Progenitor cell of endocrine pancreas (in vitro differentiated cells): ENCODE results near the gene FAM216B. TPM values are rescaled to one million over a fixed set of nuclear protein-coding genes. Genes with fewer than 3 reads are reported as not detected.

Experiments
- DNase-seq: peaks from one replicate; pipeline ENCODE4 v3.0.0; 2021; ENCODE audit warnings: low spot score; ENCODE audit not compliant: unreplicated experiment
- H3K27ac Mint-ChIP-seq: 2 replicates; pipeline ENCODE4 v1.8.0; 2021; ENCODE audit warnings: mild to moderate bottlenecking, moderate library complexity, mixed read lengths
- H3K27me3 Mint-ChIP-seq: 2 replicates; pipeline ENCODE4 v1.8.0; 2021; ENCODE audit warnings: mixed read lengths
- H3K36me3 Mint-ChIP-seq: 2 replicates; pipeline ENCODE4 v1.8.0; 2022; ENCODE audit warnings: mixed read lengths; ENCODE audit not compliant: insufficient read depth
- H3K4me1 Mint-ChIP-seq: 2 replicates; pipeline ENCODE4 v1.8.0; 2021; ENCODE audit warnings: low read depth, mixed read lengths
- H3K4me3 Mint-ChIP-seq: 2 replicates; pipeline ENCODE4 v1.8.0; 2021; ENCODE audit warnings: low read depth, mild to moderate bottlenecking, moderate library complexity, mixed read lengths
- H3K9me3 Mint-ChIP-seq: 2 replicates; pipeline ENCODE4 v1.8.0; 2021; ENCODE audit warnings: low read depth, mixed read lengths
- total RNA-seq: library from RNA; stranded (reverse); gene quantifications from 2 replicates; pipeline ENCODE4 v1.2.1, GENCODE V29; 2021
- TF ChIP-seq, protein P1 (sequence below): fragments of 200-600 bp; sonication (generic); IDR thresholded peaks from one replicate; pipeline ENCODE4 v1.5.0; 2021; ENCODE audit warnings: antibody characterized with exemption, mild to moderate bottlenecking; ENCODE audit not compliant: unreplicated experiment

The FAM216B gene
- total RNA-seq, 1 donor from 2014 or later: not detected

DNA sequence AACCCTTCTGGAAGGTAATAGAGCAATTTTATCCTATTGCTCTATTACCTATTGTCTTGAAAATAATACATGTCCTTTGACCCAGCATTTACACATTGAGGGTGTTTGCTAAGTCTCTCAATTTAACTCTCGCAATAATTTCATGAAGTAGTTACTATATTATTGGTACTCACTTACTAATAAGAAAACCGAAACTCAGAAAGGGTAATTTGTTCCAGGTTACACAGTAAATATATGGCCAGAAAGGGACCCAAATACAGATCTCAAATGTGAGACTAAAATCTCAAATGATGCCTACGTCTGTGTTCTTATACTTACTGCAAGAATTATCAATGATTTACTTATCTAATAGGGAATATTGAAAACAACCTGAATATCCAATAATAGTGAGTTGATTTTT, 29.7 kb upstream of the FAM216B start:
- TF ChIP-seq, protein P1, sequence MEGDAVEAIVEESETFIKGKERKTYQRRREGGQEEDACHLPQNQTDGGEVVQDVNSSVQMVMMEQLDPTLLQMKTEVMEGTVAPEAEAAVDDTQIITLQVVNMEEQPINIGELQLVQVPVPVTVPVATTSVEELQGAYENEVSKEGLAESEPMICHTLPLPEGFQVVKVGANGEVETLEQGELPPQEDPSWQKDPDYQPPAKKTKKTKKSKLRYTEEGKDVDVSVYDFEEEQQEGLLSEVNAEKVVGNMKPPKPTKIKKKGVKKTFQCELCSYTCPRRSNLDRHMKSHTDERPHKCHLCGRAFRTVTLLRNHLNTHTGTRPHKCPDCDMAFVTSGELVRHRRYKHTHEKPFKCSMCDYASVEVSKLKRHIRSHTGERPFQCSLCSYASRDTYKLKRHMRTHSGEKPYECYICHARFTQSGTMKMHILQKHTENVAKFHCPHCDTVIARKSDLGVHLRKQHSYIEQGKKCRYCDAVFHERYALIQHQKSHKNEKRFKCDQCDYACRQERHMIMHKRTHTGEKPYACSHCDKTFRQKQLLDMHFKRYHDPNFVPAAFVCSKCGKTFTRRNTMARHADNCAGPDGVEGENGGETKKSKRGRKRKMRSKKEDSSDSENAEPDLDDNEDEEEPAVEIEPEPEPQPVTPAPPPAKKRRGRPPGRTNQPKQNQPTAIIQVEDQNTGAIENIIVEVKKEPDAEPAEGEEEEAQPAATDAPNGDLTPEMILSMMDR: no peak
- H3K9me3 Mint-ChIP-seq: no peaks in the 10 kb centered on the region
- H3K27ac Mint-ChIP-seq: no peak overlapping the region
- H3K36me3 Mint-ChIP-seq: no peaks in the 10 kb centered on the region
- peaks cover 3% of the 10 kb centered on the region for H3K4me1 Mint-ChIP-seq
- DNase-seq: no peak
- H3K27me3 Mint-ChIP-seq: peaks cover 36% of the 10 kb centered on the region
- no peak overlapping the region for H3K4me3 Mint-ChIP-seq

DNA sequence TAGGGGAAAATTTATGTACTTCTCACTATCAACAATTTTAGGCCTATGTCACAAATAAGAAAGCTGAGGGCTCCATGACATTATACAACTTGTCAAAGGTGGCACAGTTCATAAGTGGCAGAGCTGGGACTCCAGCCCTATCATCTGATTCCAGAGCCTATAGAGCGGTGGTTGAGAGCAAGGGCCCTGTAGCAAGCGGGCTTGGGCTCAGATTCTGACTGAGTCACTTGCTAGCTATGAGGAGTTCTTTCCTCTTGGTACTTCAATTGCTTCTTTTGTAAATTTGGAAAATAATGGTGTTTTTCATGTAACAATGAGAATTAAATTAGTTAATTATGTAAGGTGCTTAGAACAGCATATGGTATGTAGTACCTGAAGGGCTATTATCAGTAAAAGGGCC, 28.7 kb upstream of the FAM216B start:
- no peak overlapping the region for H3K4me3 Mint-ChIP-seq
- H3K4me1 Mint-ChIP-seq: peaks cover 4% of the 10 kb centered on the region
- no peak for DNase-seq
- H3K27me3 Mint-ChIP-seq: peaks cover 42% of the 10 kb centered on the region
- peaks cover 2% of the 10 kb centered on the region for H3K36me3 Mint-ChIP-seq
- H3K27ac Mint-ChIP-seq: no peak overlapping the region
- TF ChIP-seq, protein P1: no peak
- peaks cover 6% of the 10 kb centered on the region for H3K9me3 Mint-ChIP-seq

DNA sequence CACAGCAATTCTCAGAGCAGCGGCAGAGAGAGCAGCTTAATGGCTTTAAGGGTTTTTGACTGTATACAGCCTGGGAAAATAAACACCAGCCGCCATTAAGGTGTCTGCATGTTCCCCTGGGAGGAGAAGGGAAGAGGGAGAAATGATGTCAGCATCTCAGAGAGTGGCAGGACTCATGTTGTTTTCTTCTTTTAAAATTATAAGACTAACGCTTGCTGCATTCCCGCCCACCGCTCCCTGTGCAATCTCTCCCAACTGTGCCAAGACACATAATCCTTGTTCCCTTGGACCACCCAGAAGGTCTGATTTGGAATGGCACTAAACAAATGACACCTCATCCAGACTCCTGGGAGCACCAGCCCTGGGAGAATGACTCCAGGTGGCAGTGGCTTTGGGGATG, 27.7 kb upstream of the FAM216B start:
- H3K9me3 Mint-ChIP-seq: peaks cover 7% of the 10 kb centered on the region
- TF ChIP-seq, protein P1: no peak
- H3K27me3 Mint-ChIP-seq: peaks cover 41% of the 10 kb centered on the region
- no peak overlapping the region for H3K27ac Mint-ChIP-seq
- H3K4me1 Mint-ChIP-seq: peaks cover 7% of the 10 kb centered on the region
- H3K4me3 Mint-ChIP-seq: no peak overlapping the region
- H3K36me3 Mint-ChIP-seq: peaks cover 2% of the 10 kb centered on the region
- DNase-seq: no peak

DNA sequence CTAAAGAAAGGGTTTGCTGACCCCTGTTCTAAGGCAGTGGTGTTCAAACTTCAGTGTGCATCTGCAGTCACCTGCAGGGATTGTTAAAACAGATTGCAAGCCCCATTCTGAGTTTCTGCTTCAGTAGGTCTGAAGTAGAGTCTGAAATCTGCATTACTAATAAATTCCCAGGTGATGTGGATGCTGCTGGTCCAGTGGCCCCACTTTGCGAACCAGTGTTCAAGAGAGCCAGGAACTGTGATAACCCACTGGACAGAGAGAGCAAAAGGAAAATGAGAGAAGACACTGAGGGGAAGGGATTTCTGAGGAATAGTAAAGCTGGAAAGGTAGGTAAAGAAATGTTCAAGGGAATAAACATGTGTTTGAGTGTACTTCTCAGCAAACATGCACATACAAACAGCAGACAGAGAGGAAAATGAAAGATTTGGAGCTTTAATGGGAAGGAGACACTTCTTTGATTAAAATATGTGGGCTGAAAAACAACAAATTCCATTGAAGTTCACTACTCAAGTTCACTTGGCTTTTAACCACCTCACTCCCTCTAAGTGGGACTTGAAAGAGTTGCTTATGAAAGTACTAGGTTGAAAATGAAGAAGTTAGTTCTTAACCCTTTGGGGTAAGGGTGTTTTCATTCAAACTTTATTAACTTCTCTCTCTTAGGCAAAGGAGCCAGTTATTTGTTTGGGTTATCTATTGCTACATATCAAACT, 26.4 kb upstream of the FAM216B start:
- no peak for DNase-seq

DNA sequence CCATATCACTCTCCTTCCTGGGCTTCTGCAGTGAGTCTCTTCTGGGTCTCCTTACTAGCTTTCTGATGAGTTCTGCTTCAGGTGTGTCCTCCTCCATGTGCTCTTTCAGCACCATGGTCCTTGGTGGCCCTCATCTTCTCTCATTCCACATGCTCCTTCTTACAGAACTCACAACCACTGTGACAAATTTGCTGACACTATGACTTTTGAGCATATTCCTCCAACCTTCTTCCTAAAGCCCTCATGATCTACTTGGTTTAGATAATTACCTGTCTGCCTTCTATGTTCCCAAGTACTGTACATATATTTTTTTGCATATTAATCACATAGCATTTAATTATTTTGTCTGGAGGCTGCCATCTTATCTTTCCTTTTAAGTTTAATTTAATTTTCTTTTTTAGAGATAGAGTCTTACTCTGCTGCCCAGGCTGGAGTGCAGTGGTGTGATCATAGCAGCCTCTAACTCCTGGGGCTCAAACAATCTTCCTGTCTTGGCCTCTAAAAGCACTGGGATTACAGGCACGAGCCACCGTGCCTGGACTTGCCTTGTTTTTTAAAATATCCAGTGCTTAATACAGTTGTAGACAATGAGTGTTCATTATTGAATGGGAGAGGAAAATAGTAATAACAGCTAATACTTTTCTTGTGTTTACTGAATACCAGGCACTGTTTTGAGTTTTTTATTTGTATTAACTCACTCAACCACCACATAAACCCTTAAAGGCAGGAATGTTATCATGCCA, 23.5 kb upstream of the FAM216B start:
- H3K4me1 Mint-ChIP-seq: peaks cover 15% of the 10 kb centered on the region
- no peak overlapping the region for H3K27ac Mint-ChIP-seq
- peaks cover 25% of the 10 kb centered on the region for H3K27me3 Mint-ChIP-seq
- H3K4me3 Mint-ChIP-seq: no peak overlapping the region
- TF ChIP-seq, protein P1: no peak
- DNase-seq: no peak
- H3K36me3 Mint-ChIP-seq: peaks cover 2% of the 10 kb centered on the region
- H3K9me3 Mint-ChIP-seq: peaks cover 7% of the 10 kb centered on the region

More for the DNA sequence above, 26.4 kb upstream of the FAM216B start:
- peaks cover 2% of the 10 kb centered on the region for H3K36me3 Mint-ChIP-seq
- TF ChIP-seq, protein P1: no peak
- H3K4me1 Mint-ChIP-seq: peaks cover 10% of the 10 kb centered on the region
- H3K27ac Mint-ChIP-seq: no peak overlapping the region
- H3K9me3 Mint-ChIP-seq: peaks cover 7% of the 10 kb centered on the region
- H3K4me3 Mint-ChIP-seq: no peak overlapping the region
- H3K27me3 Mint-ChIP-seq: peaks cover 33% of the 10 kb centered on the region
